GM18511 (cell line): ENCODE results near the gene PAFAH1B1.
"Not testable (repeated sequence)": the region's sequence is repeated elsewhere in the genome, so short reads cannot be mapped to it uniquely, and the experiment has no call there.

Source experiments
- ATAC-seq: cut with Tn5 transposase; IDR thresholded peaks from one replicate; pipeline ENCODE4 v1.9.1; 2021; ENCODE audit warnings: mild to moderate bottlenecking, moderate library complexity; ENCODE audit not compliant: unreplicated experiment

The PAFAH1B1 gene

DNA sequence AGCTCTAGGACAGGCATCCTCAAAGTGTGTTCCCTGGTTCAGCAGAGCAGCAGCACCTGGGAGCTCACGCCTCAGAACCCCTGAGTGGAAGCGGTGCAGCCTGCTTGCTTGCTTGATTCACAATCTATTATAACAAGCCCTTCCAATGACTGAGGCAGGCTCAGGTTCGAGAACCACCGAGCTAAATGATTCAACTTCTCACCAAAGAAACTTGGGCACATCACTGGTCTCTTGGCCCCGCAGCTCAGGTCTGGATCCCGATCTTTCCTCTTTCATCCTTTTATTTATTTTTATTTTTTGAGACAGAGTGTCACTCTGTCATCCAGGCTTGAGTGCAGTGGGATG lies 93.6 kb downstream of the PAFAH1B1 start:
- no peak for ATAC-seq

DNA sequence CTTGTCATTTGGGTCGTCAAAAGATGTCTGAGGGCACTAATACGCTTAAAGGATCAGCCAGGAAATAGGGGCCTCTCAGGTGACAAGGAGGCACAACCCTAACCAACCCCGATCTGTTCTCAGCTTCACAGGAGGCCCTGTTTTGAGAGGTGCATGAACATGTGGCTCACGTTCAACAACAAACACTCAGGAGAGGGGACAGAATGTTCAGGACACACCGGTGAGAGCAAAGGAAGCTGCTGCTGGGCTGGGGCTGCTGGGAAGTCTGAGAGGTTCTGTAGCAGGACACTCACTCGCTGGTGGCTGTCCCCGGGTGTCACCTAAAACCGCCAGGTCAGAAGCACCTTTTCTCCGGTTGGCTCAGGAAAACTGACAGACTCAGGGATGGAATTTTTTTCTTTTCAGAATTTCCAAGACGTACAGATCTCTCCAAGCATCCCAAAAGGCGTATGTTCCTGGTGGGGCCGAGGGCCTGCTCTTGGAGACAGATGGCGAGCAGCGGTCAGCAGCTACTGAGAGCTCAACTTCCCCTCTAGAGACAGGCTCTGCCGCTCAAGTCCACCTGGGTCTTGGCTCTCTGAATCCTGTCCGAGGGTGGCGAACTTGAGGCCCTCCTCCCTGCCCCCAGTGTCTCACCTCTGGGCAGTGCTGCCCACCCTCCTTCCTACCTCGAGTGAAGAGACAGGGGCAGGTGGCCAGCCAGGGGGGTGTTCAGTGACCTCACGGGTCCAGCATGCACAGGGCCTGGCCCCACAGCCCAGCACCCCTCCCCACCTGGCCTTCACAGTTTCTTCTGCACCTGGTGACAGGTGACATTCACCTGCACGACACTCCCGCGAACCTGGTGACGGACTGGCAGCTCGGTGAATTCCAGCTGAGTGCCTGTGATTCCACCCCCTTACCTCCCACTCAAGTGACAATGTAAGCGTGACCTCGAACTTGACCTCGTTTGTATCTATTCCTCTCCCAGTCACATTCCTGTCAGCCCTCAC lies 95.2 kb downstream of the PAFAH1B1 start:
- no peak for ATAC-seq

DNA sequence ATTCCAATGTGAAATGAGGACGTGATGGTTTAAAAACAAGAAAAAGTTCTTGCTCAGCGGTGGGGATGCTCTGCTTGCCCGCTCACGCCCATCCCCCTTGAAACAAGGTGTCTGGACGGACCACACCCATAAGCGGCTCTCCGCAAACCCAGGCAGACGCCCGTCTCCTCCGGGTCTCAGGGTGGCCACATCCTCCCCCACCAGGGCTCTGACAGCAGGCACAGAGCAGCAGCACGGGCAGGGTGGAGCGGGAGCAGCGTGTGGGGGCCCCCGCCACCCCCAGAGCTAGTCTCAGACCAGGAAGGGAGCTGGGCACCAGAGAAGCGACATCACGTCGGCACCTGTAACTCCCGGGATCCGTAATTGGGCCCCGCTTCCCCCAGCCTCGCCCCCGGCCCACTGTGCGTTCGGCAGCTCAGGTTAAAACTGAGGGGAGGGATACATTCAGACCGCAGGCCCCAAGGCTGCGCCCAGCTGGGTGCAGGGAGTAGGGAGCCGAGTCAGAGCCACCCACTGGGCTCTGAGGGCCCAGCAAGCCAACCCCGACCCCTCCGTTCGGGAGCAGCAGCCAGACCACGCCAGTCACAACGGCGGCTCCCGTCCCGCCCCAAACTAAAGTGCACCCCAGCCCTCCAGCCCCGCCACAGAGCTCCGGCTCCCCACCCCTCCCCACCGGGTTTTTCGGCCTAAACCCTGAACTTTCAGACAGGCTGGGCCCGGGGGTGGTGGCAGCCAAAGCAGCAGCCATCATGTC lies 96.1 kb downstream of the PAFAH1B1 start:
- no peak for ATAC-seq

DNA sequence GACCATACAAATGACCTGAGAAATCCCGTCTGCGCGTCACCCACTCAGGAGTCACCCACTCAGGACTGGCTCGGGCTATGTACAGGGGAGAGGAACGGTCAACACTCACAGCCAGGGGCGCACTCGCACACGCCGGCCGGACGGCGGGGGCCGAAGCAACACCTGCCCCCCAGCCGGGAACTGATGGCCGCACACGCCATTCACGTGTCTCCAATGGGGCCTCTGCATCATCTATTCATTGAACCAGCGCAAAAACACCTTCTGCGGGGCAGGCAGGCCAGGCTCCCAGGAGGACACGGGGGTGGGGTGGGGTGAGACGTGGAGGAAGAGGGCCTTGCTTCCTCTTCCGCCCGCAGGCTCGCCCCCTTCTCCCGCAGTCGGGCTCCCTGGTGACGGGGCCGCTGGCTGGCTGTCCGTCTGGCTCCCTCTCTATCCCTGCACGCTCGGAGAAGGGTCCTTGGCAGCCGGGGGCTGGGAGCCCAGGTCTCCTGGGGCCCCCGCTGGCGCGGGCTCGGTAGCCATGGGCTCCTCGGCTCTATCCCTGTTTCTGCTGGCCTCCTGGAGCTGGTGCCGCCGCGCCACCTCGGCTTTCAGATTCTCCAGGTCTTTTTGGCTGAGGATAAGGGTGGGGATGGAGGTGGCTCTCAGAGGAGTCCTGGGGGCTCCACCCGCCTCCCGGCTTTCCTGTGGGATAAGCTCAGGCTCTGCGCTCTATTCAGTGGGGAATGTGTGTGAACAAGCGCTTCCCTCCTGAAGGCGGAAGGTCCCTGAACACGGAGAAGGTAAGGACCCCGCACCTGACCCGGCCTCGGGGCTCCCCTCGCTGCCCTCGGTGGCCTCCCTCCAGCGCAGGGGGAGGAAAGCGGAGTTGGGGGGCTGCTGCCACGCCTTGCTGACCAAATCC lies 97.0 kb downstream of the PAFAH1B1 start:
- ATAC-seq: no peak

DNA sequence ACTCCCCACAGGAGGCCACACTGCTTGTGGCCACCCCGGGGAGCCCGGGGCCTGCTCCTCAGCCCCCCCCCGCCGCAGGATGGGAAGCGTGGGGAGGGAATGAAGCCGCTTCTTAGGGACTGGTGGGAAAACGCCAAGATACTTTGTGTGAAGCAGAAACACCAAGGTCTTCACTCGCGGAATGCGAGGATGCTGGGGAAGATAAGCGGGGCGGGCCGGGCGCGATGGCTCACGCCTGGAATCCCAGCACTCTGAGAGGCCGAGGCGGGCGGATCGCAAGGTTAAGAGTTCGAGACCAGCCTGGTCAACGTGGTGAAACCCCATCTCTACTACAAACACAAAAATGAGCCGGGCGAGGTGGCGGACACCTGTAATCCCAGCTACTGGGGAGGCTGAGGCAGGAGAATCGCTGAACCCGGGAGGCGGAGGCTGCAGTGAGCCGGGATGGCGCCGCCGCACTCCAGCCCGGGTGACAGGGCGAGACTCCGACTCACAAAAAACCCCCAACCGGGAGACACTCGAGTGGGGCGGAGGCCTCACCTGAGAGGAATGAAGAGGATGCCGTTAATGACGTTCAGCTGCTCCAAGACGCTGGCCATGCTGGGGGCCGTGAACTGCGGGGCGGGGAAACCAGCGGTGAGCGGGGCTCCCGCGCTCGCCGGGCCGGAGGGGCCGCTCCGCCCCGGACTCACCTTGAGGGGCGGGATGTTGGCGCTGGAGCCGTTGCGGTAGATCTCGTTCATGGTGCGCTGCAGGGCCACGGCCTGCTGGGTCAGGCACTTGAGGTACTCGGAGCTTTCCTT lies 97.8 kb downstream of the PAFAH1B1 start:
- no peak for ATAC-seq

DNA sequence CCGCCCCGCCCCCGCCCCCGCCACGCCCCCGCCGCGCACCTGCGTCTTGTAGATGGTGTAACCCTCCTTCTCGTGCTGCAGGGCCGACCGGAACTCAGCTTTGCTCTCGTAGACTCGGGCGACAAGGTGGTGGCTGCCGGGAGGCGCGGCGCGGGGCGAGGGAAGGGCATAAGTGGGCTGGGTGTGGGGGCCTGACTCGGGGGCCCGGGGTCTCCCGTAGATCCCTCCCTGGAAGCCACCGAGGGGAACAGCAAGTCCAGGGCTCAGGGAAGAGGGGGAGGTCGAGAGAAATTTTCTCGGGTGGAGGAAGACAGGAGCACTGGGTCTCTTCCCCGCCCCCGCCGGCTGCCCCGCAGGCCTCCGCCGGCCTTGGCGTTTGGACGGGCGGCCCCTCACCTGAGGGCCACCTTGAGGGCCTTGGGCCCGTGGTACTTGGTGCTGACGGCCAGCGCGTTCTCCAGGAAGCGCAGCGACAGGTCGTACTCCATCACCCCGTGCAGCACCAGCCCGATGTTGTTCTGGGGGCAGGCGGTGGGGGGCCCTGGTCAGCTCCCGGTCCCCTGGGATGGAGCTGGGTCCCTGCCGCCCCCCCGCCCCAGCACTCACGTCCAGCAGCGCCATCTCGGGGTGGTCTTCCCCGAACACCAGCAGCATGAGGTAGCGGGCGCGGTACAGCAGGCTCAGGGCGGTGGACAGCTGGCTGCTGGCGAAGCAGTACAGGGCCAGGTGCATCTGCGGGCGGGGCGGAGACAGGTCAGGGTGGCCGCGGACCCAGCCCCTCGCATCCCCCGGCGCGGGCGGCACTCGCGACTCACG lies 98.7 kb downstream of the PAFAH1B1 start:
- no peak for ATAC-seq

DNA sequence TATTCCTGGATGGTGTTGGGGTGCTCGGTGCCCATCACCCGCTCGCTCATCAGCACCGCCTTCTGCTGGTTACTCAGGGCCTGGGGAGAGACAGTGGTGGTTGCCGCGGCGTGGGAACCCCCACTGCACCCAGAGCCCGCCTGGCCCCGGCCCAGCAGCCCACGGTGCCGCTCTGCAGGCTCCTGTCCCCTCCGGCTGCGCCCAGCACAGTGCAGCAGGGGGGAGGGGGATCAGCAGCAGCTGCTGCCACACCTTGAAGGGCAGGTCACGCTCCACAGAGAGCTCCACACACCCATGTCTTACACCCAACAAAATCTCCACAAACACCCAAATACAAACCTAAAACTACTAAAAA lies 99.3 kb downstream of the PAFAH1B1 start:
- ATAC-seq: no peak

DNA sequence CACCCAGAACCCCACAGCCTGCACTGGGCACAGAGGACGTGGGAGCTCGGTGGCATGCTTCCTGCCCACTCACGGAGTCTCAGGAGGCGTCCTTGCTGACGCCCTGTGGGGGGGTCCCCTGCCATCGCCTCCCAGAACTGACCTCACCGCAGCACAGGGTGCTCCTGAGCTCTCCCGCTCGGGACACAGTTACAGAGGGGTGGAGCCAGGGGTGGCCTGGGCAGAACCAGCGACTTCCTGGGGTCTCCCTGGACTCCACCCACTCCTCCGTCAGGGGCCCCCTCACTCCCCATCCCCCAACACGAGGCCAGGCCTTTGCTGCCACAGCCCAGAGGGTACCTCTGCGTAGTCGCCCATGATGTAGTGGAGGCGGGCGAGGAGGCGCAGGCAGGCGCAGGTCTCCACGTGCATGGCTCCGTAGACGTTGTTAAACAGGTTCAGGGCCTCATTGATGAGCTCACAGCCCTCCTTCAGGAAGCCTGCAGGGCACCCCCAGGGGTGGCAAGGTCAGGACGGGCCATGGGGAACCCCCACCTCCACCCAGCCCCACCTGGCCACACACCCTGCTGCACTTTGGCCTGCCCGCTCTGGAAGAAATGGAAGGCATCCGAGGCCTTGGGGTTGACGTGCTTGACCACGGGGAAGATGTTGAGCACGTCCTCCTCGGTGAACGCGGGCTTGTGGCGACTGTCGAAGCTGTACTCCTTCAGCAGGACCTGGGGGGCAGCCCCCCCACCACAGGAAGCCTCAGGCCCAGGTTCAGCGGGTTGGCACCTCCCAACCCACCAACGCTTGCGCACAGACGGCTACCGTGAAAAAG lies 100.3 kb downstream of the PAFAH1B1 start:
- ATAC-seq: no peak

DNA sequence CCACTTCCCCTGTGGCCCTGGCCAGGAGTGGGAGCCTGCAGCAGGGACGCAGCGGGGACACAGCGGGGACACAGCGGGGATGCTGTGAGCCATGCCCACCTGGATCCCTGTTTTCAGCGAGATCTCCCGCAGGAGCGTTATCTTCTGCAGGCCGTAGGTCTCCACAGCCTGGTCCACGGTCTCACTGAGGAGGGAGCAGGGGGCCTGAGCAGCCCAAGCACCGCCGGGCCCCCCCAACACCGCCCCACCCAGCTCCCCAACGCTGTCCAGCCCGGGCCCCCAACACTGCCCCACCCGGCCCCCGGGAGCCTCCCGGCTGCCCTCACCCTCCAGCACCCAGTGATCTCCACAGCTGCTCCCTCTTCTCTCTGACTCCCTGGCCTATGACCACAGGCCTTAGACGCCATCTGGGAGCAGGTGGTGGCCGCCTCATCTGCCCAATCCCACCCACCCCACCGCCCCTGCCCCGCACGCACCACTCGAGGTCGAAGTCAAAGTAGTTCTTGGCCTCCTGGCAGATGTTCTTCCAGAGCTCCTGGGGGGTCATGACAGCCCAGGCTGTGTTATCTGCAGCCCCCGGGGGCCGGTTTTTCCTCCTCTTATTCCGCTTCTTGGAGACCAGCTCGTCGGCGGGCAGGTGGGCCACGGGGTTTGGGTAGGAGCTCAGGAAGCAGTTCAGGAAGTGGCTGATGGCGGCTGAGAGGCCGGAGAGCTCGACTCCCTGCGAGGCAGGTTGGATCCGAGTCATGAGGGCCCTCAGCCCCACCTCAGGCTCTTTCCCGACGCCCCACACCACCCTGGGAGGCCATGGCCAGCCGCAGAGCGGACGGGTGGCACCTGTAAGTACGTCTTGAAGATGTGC lies 101.2 kb downstream of the PAFAH1B1 start:
- no peak for ATAC-seq

DNA sequence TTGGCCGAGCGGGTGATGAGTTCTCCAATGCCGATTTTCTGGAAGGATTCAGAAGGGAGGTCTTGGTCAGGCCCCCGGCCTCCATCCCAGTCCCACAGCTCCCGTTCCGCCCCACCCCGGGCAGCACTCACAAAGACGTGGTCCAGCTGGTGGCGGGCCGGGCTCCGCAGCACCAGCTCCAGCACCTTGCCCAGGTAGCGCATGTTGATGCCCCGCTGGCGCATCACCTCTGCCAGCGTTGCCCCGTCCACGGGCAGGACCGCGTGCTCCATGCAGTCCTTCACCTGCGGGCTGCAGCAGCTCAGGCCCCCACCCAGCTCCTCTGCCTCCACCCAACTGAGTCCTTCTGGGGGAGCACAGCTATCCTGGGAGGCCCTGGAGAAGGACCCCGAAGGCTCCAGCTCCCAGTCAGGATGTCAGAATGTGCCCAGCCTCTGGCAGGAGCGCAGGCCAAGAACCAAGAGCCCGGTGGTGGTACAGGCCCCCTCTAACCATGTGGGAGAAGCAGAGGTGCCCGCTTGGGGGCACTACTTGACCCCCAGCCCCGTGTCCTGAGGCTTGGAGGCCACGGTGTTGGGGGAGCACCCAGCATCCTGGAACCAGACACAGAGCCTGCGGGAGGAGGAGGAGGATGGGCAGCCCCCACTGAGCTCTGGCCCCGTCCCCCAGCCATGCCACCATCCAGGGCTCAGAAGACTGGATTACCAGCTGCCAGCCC lies 101.9 kb downstream of the PAFAH1B1 start:
- ATAC-seq: no peak

DNA sequence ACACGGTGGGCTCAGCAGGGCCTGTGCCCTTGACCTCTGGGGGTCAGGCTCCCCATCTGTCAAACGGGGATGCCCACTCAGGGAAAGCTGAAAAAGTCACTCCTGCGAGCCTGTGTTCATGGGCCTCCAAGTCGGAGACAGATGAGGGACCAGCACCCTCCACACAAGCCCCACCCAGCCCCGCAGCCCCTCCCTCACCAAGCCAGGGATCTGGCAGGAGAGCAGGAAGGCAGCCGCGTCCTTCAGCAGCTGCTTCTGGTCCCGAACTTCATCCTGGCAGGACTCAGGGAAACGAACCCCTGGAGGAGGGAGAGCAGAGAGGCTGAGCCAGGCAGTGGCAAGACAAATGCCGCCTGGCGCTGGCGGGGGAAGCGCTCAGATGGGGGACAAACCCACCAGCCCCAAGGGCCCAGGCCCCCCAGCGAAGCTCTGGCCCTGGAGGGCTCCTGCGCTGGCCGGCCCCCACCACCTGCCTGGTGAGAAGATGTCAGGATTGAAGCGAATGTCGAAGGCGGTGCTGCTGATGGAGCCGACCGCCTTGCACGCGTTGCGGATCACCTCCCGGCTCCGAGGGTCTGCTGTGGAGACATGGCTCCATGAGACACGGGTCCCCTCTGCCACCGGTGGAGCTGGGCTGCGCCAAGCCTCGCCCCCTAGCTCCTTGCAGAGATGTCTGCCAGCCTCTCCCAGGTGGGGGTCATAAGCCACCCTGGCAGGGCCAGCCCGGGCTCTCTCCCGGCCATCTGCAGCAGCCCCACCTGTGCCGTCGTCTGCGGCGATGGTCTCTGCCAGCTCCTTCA lies 102.7 kb downstream of the PAFAH1B1 start:
- ATAC-seq: no peak

DNA sequence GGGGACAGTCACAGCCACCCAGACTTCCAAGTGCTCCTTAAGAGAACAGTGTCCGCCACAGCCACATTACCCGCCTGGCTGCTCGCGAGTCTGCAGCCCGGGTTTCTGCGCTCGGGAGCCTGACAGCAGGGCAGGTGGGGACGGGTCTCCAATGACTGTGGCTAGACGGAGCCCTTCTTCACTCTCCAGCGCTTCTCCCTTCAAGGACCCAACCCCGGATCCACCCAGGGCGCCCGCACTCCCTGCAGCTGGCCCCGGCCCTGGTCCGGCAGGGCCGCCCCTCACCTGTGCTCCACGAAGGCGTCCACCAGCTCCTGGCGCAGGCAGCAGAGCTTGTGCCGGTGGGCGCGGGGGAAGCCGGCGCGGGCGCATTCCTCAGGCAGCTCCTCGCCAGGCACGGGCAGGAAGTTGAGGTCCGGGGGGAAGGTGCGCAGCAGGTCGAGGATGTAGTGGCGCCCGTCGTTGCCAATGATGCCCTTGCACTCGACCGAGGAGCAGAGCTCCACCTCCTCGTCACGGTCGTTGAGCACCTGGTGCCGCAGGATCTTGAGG lies 104.2 kb downstream of the PAFAH1B1 start:
- ATAC-seq: no peak

DNA sequence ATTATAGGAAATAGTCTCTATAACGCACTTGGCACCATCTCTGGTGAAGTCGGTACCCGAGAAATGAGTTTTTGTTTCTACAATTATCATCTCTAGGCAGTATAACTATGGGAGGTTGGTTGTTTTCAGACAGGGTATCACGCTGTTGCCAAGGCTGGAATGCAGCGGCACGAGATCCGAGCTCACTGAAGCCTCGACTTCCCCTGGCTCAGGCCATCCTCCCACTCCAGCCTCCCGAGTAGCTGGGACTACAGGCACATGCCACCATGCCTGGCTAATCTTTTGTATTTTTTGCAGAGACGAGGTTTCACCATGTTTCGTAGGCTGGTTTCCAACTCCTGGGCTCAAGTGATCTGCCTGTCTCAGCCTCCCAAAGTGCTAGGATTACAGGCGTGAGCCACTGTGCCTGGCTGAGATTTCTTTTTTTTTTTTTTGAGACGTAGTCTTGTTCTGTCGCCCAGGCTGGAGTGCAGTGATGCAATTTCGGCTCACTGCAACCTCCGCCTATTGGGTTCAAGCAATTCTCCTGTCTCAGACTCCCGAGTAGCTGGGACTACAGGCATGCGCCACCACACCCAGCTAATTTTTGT lies 105.9 kb downstream of the PAFAH1B1 start:
- ATAC-seq: not testable (repeated sequence)

DNA sequence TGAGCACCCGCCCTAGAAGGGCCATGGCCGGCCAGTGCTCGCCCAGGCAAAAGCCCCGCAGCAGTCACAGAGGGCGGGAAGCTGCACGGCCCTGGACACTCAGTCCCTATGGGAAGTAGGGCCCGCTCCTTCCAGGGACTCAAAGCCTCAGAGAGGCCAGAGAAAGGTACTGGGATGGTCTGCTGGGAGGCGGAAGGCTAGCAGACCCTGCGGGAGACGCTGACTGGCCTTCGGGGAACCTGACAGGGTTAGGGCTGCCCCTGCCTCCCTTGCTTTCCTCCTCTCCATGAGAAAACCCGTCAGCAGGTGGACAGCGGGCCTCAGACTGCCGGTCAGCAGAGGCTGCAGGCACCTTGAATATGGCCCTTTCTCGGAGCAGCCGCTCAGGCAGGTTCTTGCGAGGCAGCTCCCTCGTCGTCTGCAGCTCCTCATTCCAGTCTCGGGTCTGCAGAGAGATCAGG lies 106.6 kb downstream of the PAFAH1B1 start:
- no peak for ATAC-seq

DNA sequence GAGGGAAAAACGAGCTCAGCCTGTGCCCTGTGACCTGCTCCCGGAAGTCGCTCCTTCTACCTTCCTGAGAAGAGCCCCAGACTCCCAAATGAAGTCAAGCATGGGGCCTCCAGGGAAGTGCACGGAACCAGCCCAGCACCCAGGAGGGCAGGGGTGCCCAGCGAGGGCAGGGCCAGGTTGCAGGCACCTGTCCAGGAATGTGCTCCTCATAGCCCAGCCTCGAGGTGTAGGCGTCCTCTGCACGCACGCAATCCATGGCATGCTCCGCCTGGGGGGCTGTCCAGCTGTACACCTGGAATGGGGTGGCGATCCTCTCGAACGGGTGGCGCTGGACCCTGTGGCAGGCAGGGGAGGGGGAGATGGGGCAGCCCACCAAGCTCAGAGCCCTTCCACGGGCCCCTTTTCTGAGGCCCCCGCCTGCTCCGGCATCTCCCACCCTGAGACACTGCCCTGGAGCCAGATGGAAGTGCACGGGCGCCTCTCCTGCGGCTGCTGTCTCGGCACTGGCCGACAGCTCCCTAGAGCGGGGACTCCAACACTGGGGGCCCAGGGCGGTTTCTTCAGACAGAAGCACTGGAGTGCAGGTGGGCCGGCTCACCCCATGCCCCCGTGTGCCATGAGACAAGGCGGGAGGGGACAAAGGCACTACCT lies 107.2 kb downstream of the PAFAH1B1 start:
- no peak for ATAC-seq
